Erythroblast (primary cell): ENCODE results near the gene ANKRD12.
"Not testable (repeated sequence)": the region's sequence is repeated elsewhere in the genome, so short reads cannot be mapped to it uniquely, and the experiment has no call there.

ENCODE experiments used
- DNase-seq, 2 experiments: peaks; one replicate each; lab custom pipeline; 2025; lab: John Stamatoyannopoulos, UW
- GATA1 ChIP-seq: IDR thresholded peaks from 2 replicates; pipeline ENCODE4 v1.6.1; 2011; ENCODE audit warnings: low read depth, mild to moderate bottlenecking, control low read depth, low read length, moderate library complexity
- POLR2A ChIP-seq: IDR thresholded peaks from 2 replicates; pipeline ENCODE4 v1.6.1; 2011; ENCODE audit warnings: mild to moderate bottlenecking, low read length

Gene ANKRD12

GRCh38 chr18:9136315-9137155, at the start of gene ANKRD12:
TSS of gene ANKRD12 (plus strand) at chr18:9136781. CDS start at chr18:9182433, 45,652 bp downstream.
- TF ChIP-seq POLR2A (peak; percentile 83), GATA1 (no peak)
- peak; percentile 100 for DNase-seq

DNA sequence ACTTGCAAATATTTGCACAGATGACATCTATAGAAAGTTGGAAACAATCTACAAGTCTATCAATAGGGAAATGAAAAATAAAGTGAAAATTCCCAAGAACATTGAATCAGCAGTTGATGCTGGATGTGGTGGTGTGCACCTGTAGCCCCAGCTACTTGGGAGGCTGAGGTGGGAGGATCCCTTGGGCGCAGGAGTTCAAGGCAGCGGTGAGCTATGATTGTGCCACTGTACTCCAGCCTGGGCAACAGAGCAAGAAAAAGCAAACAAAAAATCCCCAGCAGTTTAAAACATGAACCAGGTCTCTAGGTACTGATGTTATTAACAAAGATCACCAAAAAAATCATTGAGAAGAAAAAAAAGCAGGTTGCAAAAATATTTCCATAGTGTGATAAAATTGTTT, 49.4 kb upstream of the ANKRD12 start:
- TF ChIP-seq GATA1 (no peak), POLR2A (no peak)
- no peak for DNase-seq

- no peak for TF ChIP-seq POLR2A
- TF ChIP-seq GATA1: no peak
- no peak for DNase-seq
Measured at GRCh38 chr18:9088252-9088651, 48.3 kb upstream of the ANKRD12 start.

DNA sequence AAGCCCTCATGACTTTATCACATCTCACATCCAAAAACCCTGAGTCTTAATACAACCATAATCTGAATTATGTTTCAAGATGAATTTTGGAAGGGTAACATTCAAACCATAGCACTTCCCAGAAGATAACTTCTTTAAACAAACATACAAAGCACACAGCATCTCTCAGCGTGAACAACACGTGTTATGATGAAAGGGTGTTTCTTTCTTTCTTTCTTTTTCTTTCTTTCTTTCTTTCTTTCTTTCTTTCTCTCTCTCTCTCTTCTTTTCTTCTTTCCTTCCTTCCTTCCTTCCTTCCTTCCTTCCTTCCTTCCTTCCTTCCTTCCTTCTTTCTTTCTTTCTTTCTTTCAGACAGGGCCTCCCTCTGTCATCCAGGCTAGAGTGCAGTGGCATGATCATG, 47.9 kb upstream of the ANKRD12 start:
- not testable (repeated sequence) for DNase-seq

DNA sequence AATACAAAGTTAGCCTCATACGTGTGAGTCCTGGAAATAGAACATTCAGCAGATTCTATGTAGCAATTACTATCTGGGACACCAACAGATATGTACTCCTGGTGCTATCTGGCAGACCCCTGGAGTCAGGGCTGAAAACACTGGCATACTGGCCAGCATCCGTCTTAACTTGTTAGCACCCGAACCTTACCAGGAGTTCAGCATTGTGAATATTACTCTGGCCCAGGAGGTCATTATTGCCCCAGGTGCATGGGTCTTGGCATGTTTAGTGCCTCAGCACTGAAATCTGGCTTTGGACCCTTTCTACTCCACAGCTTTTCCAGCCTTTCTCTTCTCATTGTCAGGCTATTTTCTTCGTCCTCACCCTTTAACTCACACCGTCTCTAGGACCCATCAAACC, 46.0 kb upstream of the ANKRD12 start:
- no peak for DNase-seq
- TF ChIP-seq GATA1 (no peak), POLR2A (no peak)

- DNase-seq: no peak
- no peak for TF ChIP-seq POLR2A
- no peak for TF ChIP-seq GATA1
Measured at GRCh38 chr18:9091066-9091476, 45.5 kb upstream of the ANKRD12 start.

- DNase-seq: no peak
- TF ChIP-seq GATA1 (no peak), POLR2A (no peak)
Measured at GRCh38 chr18:9092665-9093064, 43.9 kb upstream of the ANKRD12 start.

DNA sequence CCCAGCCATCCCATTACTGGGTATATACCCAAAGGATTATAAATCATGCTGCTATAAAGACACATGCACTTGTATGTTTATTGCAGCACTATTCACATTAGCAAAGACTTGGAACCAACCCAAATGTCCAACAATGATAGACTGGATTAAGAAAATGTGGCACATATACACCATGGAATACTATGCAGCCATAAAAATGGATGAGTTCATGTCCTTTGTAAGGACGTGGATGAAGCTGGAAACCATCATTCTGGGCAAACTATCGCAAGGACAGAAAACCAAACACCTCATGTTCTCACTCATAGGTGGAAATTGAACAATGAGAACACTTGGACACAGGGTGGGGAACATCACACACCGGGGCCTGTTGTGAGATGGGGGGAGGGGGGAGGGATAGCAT, 43.5 kb upstream of the ANKRD12 start:
- DNase-seq: not testable (repeated sequence)

GRCh38 chr18:9094307-9095226, 42.0 kb upstream of the ANKRD12 start:
- no peak for DNase-seq
- TF ChIP-seq GATA1 (no peak), POLR2A (no peak)

- DNase-seq: no peak
- no peak for TF ChIP-seq GATA1
- no peak for TF ChIP-seq POLR2A
Measured at GRCh38 chr18:9095297-9096006, 41.1 kb upstream of the ANKRD12 start.

DNA sequence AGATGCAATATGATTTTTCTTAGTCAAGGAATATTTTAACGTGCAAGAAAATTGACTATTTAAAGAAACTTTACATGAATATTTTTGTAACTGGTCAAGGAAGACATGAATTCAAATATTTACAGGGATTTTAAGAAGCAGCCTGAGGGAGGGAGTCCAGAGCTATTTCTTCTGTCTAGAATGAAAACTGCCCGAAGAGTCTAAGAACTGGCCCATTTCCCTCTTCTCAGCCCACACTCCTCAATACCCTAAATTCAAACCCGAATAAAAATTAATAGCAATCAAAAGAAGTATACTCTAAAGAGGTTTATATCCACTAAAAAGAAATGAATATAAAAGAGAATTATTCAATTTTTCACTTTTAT, 40.6 kb upstream of the ANKRD12 start:
- TF ChIP-seq GATA1: no peak
- no peak for TF ChIP-seq POLR2A
- DNase-seq: no peak

DNA sequence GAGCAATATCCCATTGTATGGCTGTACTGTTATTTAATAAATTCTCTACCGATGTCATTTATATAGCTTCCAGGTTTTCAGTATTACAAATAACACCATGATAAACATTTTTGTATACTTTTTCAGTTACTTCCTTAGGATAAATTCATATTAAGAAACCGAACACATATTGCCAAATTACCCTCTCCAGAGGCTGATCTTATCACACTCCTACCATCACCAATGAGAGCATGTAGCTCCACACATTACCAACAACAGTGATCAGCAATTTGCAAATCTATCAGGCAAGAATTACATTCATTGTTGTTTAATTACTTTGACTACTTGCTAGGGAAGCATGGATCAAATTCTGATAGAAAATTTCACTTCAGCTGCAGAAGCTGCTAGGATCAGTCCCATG, 39.9 kb upstream of the ANKRD12 start:
- no peak for DNase-seq
- TF ChIP-seq POLR2A (no peak), GATA1 (no peak)

DNA sequence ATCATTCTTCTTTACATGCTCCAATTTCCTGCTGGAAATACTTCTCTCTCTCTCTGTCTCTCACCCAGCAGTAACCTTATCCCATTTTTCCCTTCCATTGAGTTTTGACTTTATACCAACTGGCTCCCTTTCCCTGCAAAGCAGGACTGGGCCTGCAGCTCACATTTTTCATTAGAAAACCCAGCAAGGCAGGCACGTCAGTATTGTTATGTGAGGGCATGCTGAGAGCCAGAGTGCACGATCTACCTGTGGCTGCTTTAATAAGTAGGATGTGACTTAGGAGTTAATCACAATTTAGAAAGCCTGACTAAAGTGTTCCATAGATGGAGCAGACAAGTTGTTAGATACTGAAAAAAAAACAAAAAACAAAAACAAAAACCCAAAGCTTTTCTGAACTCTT, 39.2 kb upstream of the ANKRD12 start:
- TF ChIP-seq POLR2A (no peak), GATA1 (no peak)

DNA sequence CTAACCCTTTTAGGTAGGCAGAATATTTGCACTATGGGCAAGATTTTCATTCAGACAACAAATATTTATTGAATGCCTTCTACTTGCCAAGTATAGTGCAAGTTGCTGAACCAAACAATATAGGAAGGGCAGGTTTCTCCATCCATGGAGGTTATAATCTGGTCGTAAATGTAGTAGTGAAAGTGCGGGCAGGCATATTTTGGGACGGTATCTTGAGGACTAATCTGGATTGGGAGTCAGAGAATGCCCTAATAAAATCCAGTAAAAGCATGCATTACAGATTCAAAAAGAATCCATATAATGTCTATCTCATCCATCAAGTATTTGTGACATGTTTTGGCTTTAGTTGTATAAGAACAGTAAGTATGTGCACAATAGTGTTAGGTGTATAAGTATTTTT, 35.8 kb upstream of the ANKRD12 start:
- no peak for DNase-seq
- no peak for TF ChIP-seq POLR2A
- no peak for TF ChIP-seq GATA1

More for the DNA sequence above, 39.2 kb upstream of the ANKRD12 start:
- no peak for DNase-seq
